ENCODE results near the gene PRSS57.

DNA sequence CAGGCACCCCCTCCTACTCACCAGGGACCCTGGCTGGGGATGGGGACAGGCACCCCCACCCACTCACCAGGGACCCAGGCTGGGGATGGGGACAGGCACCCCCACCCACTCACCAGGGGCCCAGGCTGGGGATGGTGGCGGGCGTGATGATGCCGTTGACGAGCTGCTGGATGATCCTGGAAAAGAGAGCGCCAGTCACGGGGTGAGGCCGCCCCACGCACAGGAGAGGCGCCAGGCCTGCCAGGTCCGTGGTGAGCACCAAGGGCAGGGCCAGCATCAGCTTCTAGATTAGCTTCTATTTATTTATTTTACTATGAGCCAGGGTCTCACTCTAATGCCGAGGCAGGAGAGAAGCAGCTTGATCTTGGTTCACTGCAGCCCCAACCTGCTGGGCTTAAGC is 45.1 kb downstream of the PRSS57 start:
- TF ChIP-seq, protein P1, sequence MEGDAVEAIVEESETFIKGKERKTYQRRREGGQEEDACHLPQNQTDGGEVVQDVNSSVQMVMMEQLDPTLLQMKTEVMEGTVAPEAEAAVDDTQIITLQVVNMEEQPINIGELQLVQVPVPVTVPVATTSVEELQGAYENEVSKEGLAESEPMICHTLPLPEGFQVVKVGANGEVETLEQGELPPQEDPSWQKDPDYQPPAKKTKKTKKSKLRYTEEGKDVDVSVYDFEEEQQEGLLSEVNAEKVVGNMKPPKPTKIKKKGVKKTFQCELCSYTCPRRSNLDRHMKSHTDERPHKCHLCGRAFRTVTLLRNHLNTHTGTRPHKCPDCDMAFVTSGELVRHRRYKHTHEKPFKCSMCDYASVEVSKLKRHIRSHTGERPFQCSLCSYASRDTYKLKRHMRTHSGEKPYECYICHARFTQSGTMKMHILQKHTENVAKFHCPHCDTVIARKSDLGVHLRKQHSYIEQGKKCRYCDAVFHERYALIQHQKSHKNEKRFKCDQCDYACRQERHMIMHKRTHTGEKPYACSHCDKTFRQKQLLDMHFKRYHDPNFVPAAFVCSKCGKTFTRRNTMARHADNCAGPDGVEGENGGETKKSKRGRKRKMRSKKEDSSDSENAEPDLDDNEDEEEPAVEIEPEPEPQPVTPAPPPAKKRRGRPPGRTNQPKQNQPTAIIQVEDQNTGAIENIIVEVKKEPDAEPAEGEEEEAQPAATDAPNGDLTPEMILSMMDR (IDR thresholded peaks at IDR 0.05) = no peak
- TF ChIP-seq POLR2A (IDR thresholded peaks at IDR 0.05) = no peak
